Measurements from ENCODE around the gene P2RY2.
"Not testable (repeated sequence)": the region's sequence is repeated elsewhere in the genome, so short reads cannot be mapped to it uniquely, and the experiment has no call there.

The P2RY2 gene

DNA sequence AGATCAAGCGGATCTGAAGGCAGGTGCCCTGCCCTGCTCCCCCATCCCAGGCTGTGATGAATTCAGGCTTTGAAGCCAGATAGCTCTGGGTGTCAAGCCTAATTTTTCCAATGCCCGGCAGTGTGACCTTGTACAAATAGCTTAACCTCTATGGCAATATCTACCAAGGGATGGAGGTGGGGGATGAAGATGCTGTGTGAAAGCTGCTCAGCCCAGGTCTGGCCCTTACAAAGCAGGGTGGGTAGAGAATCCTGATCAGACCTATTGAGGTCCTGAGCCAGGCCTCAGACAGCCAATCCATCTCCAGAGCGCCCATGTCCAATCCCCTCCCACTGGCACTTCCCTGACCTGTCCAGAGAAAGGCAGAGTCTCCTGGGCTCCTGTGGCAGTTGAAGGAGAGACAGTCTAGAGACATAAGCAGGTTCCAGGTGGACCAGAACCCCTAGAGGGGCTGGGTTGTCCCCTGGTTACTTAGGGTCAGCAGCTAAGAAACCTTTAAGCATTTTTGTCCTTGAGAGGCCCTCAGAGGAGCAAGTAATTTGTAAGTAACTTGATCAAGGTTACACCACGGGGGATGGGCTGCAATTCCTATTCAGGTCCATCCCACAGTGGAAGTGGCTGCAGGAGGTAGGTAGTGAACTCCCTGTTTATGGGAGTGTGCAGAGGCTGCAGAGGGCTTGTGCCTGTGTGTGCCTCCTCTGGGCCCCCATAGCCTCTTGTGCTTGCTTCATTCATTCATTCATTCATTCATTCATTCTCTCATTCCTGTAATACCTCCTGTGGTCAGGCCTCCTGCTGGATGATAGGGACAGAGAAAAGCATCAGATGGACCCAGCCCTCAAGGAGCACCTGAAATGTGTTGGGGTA lies 10.4 kb downstream of the P2RY2 start:
- Histone ChIP-seq H3K4me3 (ENCODE audit: extremely low read depth, insufficient read depth, low read length, poor library complexity, severe bottlenecking) (no peak overlapping the region), H3K36me3 (ENCODE audit: control insufficient read depth, insufficient read depth, low read length) (no peaks in the 10 kb centered on the region), H3K9me3 (ENCODE audit: control insufficient read depth, low read length) (no peaks in the 10 kb centered on the region), H3K4me1 (ENCODE audit: control insufficient read depth, insufficient read depth, low read length, poor library complexity, severe bottlenecking) (peaks cover 20% of the 10 kb centered on the region), H3K27ac (ENCODE audit: low read depth, low read length, severe bottlenecking) (no peak overlapping the region)
- WGBS, 2 experiments (ENCODE audit: insufficient coverage in 2 of 2) = 77 to 94% methylated on average over 2 of the region's 4 CpGs

DNA sequence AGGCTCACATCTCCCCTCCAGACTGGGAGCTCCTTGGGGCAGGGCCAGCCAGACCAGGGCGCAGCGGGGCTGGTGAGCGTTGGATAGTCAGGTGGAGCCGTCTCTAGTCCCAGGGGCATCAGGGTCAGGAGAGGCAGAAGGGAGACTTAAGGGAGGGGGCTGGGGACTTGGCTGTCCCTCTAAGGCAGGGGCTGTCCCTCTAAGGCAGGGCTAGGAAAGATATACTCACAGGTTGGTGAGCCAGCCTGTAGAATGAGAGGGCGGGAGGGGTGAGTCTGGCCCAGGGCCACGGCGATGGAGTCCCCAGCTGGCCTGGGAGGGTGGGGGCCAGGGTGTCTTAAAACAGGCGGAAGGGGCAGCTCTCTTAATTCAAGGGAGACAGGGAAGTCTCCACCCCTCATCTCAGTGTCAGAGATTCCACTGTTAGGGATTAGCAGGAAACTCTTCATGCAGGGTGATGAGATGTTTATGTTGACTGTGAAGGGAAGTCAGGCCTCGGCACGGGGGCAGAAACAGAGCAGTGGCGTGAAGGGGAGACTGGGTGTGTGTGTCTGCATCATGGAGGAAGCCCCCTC lies 11.3 kb downstream of the P2RY2 start:
- Histone ChIP-seq H3K36me3 (ENCODE audit: control insufficient read depth, insufficient read depth, low read length) (no peaks in the 10 kb centered on the region), H3K4me1 (ENCODE audit: control insufficient read depth, insufficient read depth, low read length, poor library complexity, severe bottlenecking) (peaks cover 20% of the 10 kb centered on the region), H3K27ac (ENCODE audit: low read depth, low read length, severe bottlenecking) (peak overlapping the region; percentile 16), H3K4me3 (ENCODE audit: extremely low read depth, insufficient read depth, low read length, poor library complexity, severe bottlenecking) (no peak overlapping the region), H3K9me3 (ENCODE audit: control insufficient read depth, low read length) (no peaks in the 10 kb centered on the region)
- 78 to 84% methylated on average over 6 to 10 of the region's 11 CpGs for WGBS, 2 experiments (ENCODE audit: insufficient coverage in 2 of 2)

DNA sequence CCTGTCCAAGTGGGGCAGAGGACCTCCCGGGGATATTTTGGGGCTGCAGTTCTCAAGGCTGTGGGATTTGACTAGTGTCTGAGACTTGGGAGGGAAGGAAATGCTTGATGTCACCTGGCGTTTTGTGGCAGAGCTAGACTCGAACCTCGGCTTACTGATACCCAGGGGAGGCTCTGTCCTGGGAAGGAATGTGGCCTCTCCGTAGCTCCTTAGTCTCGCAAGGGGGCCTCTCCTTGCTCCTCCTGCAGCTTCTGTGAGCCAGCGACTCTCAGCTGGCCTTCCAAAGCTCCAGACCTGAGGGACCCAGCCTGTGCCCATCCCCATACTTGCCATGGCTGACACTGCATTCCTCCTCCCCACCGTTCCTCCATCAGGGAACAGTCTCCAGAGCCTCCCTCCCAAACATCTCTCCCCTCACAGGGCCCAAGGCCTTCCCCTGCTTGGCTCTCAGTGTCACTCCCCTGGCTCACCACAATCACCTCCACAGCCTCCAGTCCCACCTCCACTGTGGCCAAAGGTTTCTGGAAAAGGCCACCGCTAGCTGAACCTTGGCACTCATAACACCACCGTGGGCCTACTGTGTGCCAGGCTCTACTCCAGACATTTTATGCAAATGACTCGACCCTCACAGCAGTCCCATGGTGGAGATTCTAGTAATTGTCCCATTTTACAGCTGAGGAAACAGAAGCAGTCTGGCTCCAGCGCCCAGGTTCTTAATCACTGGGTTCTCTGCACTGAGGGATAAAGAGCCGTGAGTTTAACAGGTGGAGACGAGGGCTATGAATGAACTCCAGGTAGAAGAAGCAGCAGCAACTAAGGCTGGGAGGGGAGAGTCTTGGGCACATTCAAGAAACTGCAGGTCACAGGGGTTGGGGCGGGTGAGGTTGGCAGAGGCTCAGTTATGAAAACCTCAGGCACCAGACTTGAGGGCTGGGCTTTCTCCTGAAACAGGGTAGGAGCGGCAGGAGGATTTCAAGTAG lies 12.1 kb downstream of the P2RY2 start:
- Histone ChIP-seq H3K4me3 (ENCODE audit: extremely low read depth, insufficient read depth, low read length, poor library complexity, severe bottlenecking) (no peak overlapping the region), H3K36me3 (ENCODE audit: control insufficient read depth, insufficient read depth, low read length) (no peaks in the 10 kb centered on the region), H3K4me1 (ENCODE audit: control insufficient read depth, insufficient read depth, low read length, poor library complexity, severe bottlenecking) (peaks cover 14% of the 10 kb centered on the region), H3K27ac (ENCODE audit: low read depth, low read length, severe bottlenecking) (peak overlapping the region; percentile 16), H3K9me3 (ENCODE audit: control insufficient read depth, low read length) (no peaks in the 10 kb centered on the region)
- WGBS, 2 experiments (ENCODE audit: insufficient coverage in 2 of 2) = 85 to 89% methylated on average over 13 to 14 of the region's 16 CpGs

DNA sequence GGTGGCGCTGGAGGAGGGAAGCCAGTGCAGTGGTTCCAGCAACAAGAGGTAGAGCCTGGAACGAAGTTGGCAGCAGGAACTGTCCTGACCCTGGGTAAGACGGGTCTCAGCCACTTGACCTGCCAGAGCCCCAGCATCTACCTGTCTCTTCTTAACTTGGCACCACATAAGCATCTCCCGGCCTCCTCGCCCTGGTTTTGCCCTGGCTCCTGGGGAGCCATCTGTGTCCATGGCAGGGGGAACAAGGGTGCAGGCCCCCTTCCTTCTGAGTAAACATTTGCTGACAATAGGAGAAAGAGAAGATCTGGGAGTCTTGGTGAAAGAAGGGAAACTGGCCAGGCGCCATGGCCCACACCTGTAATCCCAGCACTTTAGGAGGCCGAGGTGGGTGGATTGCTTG lies 12.8 kb downstream of the P2RY2 start:
- H3K36me3 ChIP-seq (ENCODE audit: control insufficient read depth, insufficient read depth, low read length) = no peaks in the 10 kb centered on the region
- 91 to 100% methylated on average over 2 to 6 of the region's 7 CpGs for WGBS, 2 experiments (ENCODE audit: insufficient coverage in 2 of 2)
- no peak overlapping the region for H3K4me3 ChIP-seq (ENCODE audit: extremely low read depth, insufficient read depth, low read length, poor library complexity, severe bottlenecking)
- peaks cover 14% of the 10 kb centered on the region for H3K4me1 ChIP-seq (ENCODE audit: control insufficient read depth, insufficient read depth, low read length, poor library complexity, severe bottlenecking)
- H3K27ac ChIP-seq (ENCODE audit: low read depth, low read length, severe bottlenecking) = no peak overlapping the region
- no peaks in the 10 kb centered on the region for H3K9me3 ChIP-seq (ENCODE audit: control insufficient read depth, low read length)

DNA sequence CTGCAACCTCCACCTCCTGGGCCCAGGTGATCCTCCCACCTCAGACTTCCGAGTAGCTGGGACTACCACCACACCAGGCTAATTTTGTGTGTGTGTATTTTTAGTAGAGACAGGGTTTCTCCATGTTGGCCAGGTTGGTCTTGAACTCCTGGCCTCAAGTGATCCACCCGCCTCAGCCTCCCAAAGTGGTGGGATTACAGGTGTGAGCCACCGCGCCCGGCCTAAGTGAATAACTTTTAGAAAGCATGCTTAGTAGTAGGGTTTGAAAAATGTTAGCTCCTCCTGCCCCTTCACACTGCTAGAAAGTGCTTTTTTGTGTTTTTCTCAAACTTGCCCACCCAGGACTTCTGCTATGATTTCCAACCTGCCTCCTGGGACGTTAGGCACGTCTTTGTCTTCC lies 14.4 kb downstream of the P2RY2 start:
- WGBS, 2 experiments (ENCODE audit: insufficient coverage in 2 of 2) = 84 to 93% methylated on average over 4 of the region's 7 CpGs
- not testable (repeated sequence) for H3K9me3 ChIP-seq (ENCODE audit: control insufficient read depth, low read length); H3K4me3 ChIP-seq (ENCODE audit: extremely low read depth, insufficient read depth, low read length, poor library complexity, severe bottlenecking); H3K36me3 ChIP-seq (ENCODE audit: control insufficient read depth, insufficient read depth, low read length); H3K27ac ChIP-seq (ENCODE audit: low read depth, low read length, severe bottlenecking)
- peaks cover 14% of the 10 kb centered on the region for H3K4me1 ChIP-seq (ENCODE audit: control insufficient read depth, insufficient read depth, low read length, poor library complexity, severe bottlenecking)

DNA sequence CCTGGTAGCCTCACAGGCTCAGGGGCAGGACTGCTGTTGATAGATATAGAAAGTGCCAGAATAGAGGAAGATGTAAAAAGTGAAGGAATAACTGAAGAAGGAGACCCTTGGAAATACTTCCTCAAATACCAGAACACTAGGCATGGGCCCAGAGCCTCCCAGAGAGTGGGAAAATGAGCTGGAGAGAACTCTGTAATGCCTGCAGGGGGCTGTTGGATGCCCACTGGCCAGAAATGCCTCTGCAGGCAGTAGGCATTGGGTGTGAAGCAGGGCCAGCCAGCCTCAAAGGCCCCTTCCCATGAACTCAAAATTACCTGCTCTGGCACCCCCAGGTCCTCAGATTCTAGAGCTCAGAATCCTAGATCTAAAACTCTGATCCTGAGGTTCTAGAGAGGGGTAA lies 15.1 kb downstream of the P2RY2 start:
- Histone ChIP-seq H3K4me1 (ENCODE audit: control insufficient read depth, insufficient read depth, low read length, poor library complexity, severe bottlenecking) (peaks cover 15% of the 10 kb centered on the region), H3K27ac (ENCODE audit: low read depth, low read length, severe bottlenecking) (no peak overlapping the region), H3K9me3 (ENCODE audit: control insufficient read depth, low read length) (no peaks in the 10 kb centered on the region), H3K4me3 (ENCODE audit: extremely low read depth, insufficient read depth, low read length, poor library complexity, severe bottlenecking) (no peak overlapping the region), H3K36me3 (ENCODE audit: control insufficient read depth, insufficient read depth, low read length) (no peaks in the 10 kb centered on the region)

DNA sequence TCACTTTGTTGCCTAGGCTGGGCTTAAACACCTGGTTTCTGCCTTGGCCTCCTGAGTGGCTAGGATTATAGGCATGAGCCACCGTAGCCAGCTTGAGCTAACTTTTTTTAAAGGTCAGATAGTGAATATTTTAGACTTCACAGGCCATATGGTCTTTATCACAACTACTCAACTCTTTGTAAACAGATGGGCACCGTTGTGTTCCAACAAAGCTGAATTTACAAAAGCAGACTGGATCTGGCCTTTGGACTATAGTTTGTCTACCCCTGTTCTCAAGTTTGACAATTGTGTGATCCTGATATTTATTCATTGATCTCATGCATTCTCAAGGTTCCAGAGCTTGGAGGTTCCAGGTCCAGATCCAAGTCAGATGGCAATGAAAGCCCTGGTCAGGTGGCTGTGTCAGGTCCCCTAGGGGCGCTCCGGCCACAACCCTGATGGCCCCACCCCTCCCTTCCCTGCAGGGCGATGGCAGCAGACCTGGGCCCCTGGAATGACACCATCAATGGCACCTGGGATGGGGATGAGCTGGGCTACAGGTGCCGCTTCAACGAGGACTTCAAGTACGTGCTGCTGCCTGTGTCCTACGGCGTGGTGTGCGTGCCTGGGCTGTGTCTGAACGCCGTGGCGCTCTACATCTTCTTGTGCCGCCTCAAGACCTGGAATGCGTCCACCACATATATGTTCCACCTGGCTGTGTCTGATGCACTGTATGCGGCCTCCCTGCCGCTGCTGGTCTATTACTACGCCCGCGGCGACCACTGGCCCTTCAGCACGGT lies 15.8 kb downstream of the P2RY2 start:
- H3K4me1 ChIP-seq (ENCODE audit: control insufficient read depth, insufficient read depth, low read length, poor library complexity, severe bottlenecking) = peaks cover 17% of the 10 kb centered on the region
- H3K36me3 ChIP-seq (ENCODE audit: control insufficient read depth, insufficient read depth, low read length) = no peaks in the 10 kb centered on the region
- H3K9me3 ChIP-seq (ENCODE audit: control insufficient read depth, low read length) = no peaks in the 10 kb centered on the region
- H3K27ac ChIP-seq (ENCODE audit: low read depth, low read length, severe bottlenecking) = no peak overlapping the region
- WGBS, 2 experiments (ENCODE audit: insufficient coverage in 2 of 2) = 96 to 98% methylated on average over 20 to 22 of the region's 23 CpGs
- no peak overlapping the region for H3K4me3 ChIP-seq (ENCODE audit: extremely low read depth, insufficient read depth, low read length, poor library complexity, severe bottlenecking)

DNA sequence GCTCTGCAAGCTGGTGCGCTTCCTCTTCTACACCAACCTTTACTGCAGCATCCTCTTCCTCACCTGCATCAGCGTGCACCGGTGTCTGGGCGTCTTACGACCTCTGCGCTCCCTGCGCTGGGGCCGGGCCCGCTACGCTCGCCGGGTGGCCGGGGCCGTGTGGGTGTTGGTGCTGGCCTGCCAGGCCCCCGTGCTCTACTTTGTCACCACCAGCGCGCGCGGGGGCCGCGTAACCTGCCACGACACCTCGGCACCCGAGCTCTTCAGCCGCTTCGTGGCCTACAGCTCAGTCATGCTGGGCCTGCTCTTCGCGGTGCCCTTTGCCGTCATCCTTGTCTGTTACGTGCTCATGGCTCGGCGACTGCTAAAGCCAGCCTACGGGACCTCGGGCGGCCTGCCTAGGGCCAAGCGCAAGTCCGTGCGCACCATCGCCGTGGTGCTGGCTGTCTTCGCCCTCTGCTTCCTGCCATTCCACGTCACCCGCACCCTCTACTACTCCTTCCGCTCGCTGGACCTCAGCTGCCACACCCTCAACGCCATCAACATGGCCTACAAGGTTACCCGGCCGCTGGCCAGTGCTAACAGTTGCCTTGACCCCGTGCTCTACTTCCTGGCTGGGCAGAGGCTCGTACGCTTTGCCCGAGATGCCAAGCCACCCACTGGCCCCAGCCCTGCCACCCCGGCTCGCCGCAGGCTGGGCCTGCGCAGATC lies 16.5 kb downstream of the P2RY2 start:
- Histone ChIP-seq H3K27ac (ENCODE audit: low read depth, low read length, severe bottlenecking) (no peak overlapping the region), H3K4me1 (ENCODE audit: control insufficient read depth, insufficient read depth, low read length, poor library complexity, severe bottlenecking) (peaks cover 10% of the 10 kb centered on the region), H3K36me3 (ENCODE audit: control insufficient read depth, insufficient read depth, low read length) (no peaks in the 10 kb centered on the region), H3K4me3 (ENCODE audit: extremely low read depth, insufficient read depth, low read length, poor library complexity, severe bottlenecking) (no peak overlapping the region), H3K9me3 (ENCODE audit: control insufficient read depth, low read length) (no peaks in the 10 kb centered on the region)
- WGBS, 2 experiments (ENCODE audit: insufficient coverage in 2 of 2) = 95 to 96% methylated on average over 48 to 53 of the region's 56 CpGs

DNA sequence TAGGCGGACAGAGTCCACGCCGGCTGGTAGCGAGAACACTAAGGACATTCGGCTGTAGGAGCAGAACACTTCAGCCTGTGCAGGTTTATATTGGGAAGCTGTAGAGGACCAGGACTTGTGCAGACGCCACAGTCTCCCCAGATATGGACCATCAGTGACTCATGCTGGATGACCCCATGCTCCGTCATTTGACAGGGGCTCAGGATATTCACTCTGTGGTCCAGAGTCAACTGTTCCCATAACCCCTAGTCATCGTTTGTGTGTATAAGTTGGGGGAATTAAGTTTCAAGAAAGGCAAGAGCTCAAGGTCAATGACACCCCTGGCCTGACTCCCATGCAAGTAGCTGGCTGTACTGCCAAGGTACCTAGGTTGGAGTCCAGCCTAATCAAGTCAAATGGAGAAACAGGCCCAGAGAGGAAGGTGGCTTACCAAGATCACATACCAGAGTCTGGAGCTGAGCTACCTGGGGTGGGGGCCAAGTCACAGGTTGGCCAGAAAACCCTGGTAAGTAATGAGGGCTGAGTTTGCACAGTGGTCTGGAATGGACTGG lies 17.2 kb downstream of the P2RY2 start:
- Histone ChIP-seq H3K27ac (ENCODE audit: low read depth, low read length, severe bottlenecking) (no peak overlapping the region), H3K4me1 (ENCODE audit: control insufficient read depth, insufficient read depth, low read length, poor library complexity, severe bottlenecking) (peaks cover 4% of the 10 kb centered on the region), H3K36me3 (ENCODE audit: control insufficient read depth, insufficient read depth, low read length) (no peaks in the 10 kb centered on the region), H3K9me3 (ENCODE audit: control insufficient read depth, low read length) (no peaks in the 10 kb centered on the region), H3K4me3 (ENCODE audit: extremely low read depth, insufficient read depth, low read length, poor library complexity, severe bottlenecking) (no peak overlapping the region)
- WGBS, 2 experiments (ENCODE audit: insufficient coverage in 2 of 2) = 94 to 95% methylated on average over 6 to 8 of the region's 8 CpGs
